HG02588 (cell line): Measurements from ENCODE around the gene ATMIN.

Experiments
- ATAC-seq: cut with Tn5 transposase; IDR thresholded peaks from one replicate; pipeline ENCODE4 v1.9.1; 2021; ENCODE audit warnings: mild to moderate bottlenecking, moderate library complexity; ENCODE audit not compliant: unreplicated experiment

ATMIN gene

GRCh38 chr16:81035398-81035974, at the start of gene ATMIN:
ATMIN (plus strand) TSS chr16:81035842; CDS start chr16:81035871, 29 bp downstream.
- ATAC-seq, result peak; percentile 92

DNA sequence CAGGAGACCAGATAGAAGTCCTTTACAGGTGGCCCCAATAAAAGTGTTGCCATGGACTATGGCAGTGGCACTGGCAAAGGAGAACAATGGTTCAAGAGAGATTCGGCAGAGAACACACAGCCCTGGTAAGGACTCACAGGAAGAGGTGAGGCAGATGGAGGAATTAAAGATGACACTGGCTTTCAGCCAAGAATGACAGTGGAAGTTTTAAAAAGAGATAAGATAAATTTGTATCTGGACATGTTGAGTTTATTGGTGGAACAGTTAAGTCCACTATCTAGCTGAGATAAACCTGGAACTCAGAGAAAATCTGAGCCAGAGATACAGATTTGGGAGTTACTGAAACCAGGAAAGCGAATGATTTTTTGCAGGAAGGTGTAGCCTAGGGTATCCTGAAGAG, 49.1 kb upstream of the ATMIN start:
- no peak for ATAC-seq

DNA sequence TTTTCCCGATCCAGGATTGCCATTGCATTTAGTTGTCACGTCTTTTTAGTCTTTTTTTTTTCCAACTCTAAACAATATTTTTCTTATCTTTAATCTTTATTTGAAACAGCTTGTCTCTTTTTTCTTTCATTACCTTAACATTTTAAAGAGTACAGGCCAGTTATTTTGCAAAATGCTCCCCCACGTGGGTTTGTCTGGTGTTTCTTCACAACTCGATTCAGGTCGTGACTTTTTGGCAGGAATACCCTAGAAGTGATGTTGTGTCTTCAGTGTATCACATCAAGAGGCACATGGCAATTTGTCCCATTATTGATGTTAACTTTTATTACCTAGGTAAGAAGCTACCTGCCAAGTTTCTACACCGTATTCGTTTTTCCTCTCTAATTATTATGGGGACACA, 46.9 kb upstream of the ATMIN start:
- ATAC-seq, result no peak

DNA sequence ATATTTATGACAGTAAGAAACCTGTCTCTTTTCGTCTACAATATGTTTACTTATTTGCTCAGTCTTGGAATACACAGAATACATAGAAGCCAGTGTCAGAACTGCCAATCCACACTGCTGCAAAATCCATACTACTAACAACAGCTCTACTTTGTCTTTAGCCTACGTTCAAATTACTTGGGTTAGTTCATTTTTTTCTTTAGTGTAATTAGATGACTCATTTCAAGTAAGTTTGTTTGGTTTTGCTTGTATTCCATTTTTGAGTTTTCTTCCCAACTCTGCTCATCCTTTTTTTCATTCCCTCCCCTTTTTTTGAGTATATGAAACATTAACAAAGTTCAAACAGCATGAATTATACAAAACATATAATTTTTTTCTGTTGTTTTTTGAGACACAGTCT, 45.8 kb upstream of the ATMIN start:
- no peak for ATAC-seq

DNA sequence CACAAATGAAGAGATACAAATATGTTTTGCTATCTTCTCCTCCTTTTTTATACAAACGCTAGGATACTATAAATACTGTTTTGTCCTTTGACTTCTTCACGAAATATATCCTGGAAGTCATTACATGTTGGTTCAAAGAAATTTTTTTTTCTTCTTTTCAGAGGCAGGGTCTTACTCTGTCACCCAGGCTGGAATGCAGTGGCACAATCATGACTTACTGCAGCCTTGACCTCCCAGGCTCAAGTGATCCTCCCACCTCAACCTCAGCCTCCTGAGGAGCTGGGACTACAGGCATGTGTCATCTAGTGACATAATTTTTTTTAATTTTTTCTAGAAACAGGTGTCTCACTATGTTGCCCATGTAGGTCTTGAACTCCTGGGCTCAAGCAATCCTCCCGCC, 45.1 kb upstream of the ATMIN start:
- no peak for ATAC-seq

DNA sequence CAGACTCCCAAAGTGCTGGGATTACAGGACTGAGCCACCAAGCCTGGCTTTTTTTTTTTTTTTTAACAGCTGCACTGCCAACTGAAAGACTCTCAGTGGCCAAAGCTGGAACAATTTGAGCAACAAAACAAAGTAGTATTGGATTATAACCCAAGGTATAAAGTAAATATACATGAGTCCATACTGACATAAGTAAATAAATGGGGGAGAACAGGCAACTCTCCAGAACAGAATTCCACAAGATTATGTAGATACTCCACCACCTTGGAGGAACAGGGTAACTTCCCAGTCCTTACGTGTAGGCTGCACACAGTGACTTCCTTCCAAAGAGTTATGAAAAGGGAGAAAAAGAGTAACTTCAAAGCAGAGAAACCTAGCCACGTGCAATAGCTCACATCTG, 44.7 kb upstream of the ATMIN start:
- no peak for ATAC-seq

DNA sequence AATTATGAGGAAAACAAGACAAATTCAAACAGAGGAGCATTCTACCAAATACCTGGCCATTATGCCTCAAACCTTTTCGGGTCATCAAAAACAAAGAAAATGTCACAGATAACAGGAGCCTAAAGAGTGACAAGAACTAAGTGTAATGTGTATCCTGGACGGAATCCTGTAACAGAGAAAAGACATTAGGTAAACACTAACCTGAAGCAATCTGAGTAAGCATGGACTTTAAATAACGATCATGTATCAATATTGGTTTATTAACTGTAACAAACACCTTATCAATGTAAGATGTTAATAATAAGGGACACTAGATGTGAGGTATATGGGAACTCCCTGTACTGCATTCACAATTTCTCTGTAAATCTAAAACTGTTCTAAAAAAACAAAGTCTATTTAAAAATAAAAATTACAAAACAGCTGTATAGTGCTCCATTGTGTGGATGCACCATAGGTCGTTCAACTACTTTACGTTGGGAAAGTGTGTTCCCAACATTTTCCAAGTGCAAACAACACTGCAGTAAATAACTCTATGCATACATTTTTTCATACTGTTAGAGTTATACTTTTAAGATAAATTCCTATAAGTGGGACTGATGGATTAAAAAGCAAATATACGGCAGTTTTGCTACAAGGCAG, 43.7 kb upstream of the ATMIN start:
- ATAC-seq, result no peak

GRCh38 chr16:80992676-80993293, 42.9 kb upstream of the ATMIN start:
- no peak for ATAC-seq

GRCh38 chr16:80993307-80993706, 42.3 kb upstream of the ATMIN start:
- ATAC-seq, result no peak

GRCh38 chr16:80993834-80994233, 41.8 kb upstream of the ATMIN start:
- ATAC-seq, result no peak

GRCh38 chr16:80994451-80994850, 41.2 kb upstream of the ATMIN start:
- no peak for ATAC-seq

DNA sequence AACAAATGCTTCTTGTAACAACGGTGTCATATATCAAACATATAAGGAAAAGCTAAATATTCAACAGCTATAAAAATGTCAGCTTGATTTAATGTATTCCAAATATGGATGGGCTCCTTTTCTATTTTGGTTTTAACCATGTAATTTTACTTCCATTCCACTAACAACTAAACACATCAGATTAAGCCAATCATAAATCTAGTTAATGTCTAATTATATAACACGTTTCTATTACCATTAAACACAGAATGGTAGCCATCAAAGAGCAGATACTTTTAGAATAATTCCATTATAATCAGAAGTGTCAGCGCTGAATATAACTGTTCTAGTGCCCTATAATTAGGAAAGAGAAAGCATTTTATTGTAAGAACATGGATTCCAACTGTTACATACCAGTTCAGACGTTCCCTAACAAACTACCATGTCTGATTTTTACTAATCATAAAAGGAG, 38.9 kb upstream of the ATMIN start:
- peak; percentile 29 for ATAC-seq

GRCh38 chr16:80997139-80997798, 38.4 kb upstream of the ATMIN start:
- peak; percentile 62 for ATAC-seq

DNA sequence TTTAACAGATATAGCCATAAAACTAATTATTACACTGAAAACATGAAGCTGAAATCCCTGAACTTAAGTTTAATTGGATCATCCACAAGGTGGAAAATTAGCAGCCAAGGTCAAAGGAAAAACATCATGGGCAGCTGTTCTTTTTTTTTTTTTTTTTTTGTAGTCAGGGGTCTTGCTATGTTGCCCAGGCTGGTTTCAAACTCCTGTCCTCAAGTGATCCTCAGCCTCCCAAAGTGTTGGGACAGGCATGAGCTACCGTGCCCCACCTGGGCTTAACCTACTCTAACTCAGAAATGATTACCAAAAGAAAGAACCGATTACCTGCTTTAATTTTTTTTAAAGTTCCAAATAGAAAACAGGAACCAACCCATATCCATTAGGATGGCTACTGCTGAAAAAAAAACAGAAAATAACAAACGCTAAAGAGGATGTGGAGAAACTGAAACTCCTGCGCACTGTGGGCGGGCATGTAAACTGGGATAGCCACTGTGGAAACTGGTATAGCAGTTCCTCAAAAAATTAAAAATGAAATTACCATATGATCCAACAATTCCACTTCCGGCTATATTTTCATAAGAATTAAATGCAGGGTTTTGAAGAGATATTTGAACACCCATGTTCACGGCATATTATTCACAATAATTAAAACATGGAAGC, 37.5 kb upstream of the ATMIN start:
- ATAC-seq, result no peak

DNA sequence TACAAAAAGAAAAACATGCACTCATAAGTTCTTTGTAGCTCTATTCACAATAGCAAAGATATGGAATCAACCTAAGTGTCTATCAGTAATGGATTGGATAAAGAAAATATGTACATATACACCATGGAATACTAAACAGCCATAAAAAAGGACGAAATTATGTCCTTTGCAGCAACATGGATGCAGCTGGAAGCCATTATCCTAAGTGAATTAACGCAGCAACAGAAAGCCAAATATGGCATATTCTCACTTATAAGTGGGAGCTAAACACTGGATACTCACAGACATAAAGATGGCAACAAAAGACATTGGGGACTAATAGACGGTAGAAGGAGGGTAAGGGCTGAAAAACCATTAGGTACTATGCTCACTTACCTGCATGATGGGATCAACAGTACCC, 34.8 kb upstream of the ATMIN start:
- ATAC-seq, result no peak

DNA sequence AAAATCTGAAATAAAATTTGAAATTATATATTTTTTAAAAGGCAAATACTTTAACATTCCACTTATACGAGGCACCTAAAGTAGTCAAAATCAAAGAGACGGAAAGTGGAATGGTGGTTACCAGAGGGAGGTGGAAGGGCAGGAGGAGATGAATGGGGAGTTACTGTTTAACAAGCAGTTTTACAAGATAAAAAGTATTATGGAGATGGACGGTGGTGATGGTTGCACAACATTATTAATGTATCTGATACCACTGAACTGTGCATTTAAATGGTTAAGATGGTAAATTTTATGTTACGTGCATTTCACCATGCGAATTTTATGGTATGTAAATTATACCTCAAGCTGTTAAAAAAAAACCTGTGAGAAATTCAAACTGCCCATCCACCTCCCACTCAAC, 34.3 kb upstream of the ATMIN start:
- ATAC-seq, result no peak

DNA sequence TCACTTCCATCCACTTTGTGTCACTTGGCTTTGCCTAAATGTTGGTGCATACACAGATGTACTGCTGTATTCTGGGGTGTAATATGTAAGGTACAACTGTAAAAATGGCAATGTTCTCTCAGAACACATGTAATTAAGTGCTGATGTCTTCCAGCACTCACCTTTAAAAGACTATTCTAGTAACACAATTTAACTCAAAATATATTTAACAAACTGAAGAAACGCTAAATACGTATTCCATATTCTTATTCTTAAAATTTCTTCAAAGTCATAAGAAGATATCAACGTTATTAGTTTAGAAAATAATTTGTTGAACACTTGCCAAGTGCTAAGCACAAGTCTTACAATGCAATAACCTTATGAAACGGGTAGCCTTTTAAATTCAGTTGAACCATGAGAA, 32.6 kb upstream of the ATMIN start:
- no peak for ATAC-seq

DNA sequence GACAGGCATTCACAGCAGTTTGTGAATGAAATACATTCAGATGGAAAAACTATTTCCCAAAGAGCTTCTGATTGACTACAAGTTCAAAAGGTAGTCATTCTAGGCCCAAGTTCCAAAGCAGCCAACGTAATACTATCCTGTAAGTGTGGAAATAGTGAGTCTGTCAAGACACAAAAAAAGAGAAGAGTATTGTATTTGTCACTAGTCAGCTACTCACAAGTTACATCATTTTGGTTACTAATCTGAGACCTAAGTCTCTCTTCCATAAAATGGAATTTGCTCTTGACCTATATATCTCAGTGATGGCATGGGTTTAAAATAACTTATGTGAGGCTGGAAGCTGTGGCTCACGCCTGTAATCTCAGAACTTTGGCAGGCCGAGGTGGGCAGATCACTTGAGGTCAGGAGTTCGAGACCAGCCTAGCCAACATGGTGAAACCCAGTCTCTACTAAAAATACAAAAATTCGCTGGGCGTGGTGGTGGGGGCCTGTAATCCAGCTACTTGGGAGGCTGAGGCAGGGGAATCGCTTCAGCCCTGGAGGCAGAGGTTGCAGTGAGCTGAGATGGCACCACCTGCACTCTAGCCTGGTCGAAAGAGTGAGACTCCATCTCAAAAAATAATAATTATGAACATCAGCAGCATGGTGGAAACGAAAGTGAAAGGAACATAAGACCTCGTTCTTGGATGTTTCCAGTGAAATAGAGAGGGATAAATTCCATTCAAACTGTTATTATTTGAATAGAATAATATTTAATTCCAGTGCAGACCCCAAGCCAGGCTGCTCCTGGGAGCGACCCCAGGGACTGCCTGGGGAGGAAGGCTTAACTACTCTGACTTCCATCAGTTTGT, 31.8 kb upstream of the ATMIN start:
- ATAC-seq, result no peak

- no peak for ATAC-seq
Measured at GRCh38 chr16:81004646-81005353, 30.8 kb upstream of the ATMIN start.

DNA sequence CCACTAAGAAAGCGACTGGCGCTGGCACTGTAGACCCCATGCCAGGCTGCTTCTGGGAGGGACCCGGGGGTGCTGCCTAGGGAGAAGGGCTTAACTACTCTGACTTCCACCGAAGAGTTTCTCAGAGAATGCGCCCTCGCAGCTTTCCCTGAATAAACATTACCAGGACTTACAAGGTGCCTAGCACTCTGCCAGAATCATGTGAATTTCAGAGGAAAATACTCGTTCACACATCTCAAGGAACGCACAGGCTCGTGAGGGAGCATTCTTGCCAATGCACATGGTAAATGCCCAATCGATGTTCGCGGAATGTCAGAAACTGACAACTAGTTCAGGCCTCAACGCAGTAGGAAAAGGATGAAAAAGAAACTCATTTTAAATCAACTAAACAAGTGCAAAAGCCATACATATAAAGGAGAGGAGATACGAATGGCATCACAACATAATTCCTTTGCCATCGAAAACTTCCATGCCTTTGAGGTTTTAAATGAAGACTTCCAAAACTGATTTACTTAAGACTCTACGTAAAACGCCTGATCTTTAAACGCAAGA, 30.0 kb upstream of the ATMIN start:
- ATAC-seq, result no peak
